Measurements from ENCODE around the gene HSPBP1. TPM values are rescaled to one million over a fixed set of nuclear protein-coding genes. Genes with fewer than 3 reads are reported as not detected.
A peak's percentile ranks its signal among the peaks of the same experiment; 100 is the strongest.

The HSPBP1 gene
- total and polyA plus RNA-seq, 2 of the 4 experiments (the other 2 are of a cell fraction): 21.0 to 43.2 TPM

- Histone ChIP-seq H2BK120ac (ENCODE audit: low read depth, low read length) (no peak overlapping the region), H2AK9ac (replicated peaks; ENCODE audit: low read depth, low read length, poor library complexity) (no peak overlapping the region), H3K27me3 (ENCODE audit: control insufficient read depth, insufficient read depth, low read length) (no peaks in the 10 kb centered on the region), H3K14ac (replicated peaks; ENCODE audit: low read depth, low read length) (no peak overlapping the region), H3K4me2 (ENCODE audit: low read depth, low read length) (0 out of 2 replicates have a peak overlapping the region, but pooled peaks have one; percentile 91), H3K56ac (ENCODE audit: extremely low read depth, insufficient read depth, low read length) (no peak overlapping the region), H3K4me1 (ENCODE audit: control insufficient read depth, insufficient read depth, low read length) (peaks cover 13% of the 10 kb centered on the region; the same call in 1 of the 2 replicates), H4K20me1 (ENCODE audit: insufficient read depth, low read length) (no peaks in the 10 kb centered on the region; the same call in 1 of the 2 replicates), H3K9me1 (ENCODE audit: insufficient read depth, low read length) (peaks cover 10% of the 10 kb centered on the region), H3K4me3 (ENCODE audit: insufficient read depth, low read depth, low read length) (no peak overlapping the region), H3K79me1 (ENCODE audit: low read depth in 1 of 2, low read length in 2 of 2) (peaks cover 2 to 22% of the 10 kb centered on the region in 2 experiments; a peak in 3 of 4 replicates), H4K5ac (ENCODE audit: low read depth, low read length) (no peak overlapping the region), H2BK5ac (ENCODE audit: low read depth, low read length, poor library complexity, severe bottlenecking) (no peak overlapping the region), H3K9ac (ENCODE audit: low read depth, low read length) (no peak overlapping the region), H2BK20ac (ENCODE audit: low read depth, low read length) (no peak overlapping the region), H4K91ac (ENCODE audit: insufficient read depth, low read depth, low read length) (no peak overlapping the region), H2AFZ (replicated peaks; ENCODE audit: low read length, poor library complexity) (no peak overlapping the region), H4K8ac (ENCODE audit: low read depth in 2 of 2, low read length in 2 of 2) (no peak overlapping the region), H3K23ac (ENCODE audit: low read depth, low read length) (0 out of 2 replicates have a peak overlapping the region, but pooled peaks have one; percentile 21), H3K4ac (ENCODE audit: low read depth, low read length) (no peak overlapping the region), H2BK15ac (ENCODE audit: low read depth, low read length) (no peak overlapping the region), H3K18ac (ENCODE audit: low read depth, low read length) (no peak overlapping the region), H3K9me3 (ENCODE audit: control insufficient read depth, insufficient read depth, low read length) (no peaks in the 10 kb centered on the region), H3K27ac (ENCODE audit: insufficient read depth, low read length) (no peak overlapping the region), H3K36me3 (ENCODE audit: control insufficient read depth, insufficient read depth, low read length) (peaks cover 17% of the 10 kb centered on the region), H2AK5ac (ENCODE audit: low read depth, low read length) (0 out of 2 replicates have a peak overlapping the region, but pooled peaks have one; percentile 81)
- TF ChIP-seq, protein P1, sequence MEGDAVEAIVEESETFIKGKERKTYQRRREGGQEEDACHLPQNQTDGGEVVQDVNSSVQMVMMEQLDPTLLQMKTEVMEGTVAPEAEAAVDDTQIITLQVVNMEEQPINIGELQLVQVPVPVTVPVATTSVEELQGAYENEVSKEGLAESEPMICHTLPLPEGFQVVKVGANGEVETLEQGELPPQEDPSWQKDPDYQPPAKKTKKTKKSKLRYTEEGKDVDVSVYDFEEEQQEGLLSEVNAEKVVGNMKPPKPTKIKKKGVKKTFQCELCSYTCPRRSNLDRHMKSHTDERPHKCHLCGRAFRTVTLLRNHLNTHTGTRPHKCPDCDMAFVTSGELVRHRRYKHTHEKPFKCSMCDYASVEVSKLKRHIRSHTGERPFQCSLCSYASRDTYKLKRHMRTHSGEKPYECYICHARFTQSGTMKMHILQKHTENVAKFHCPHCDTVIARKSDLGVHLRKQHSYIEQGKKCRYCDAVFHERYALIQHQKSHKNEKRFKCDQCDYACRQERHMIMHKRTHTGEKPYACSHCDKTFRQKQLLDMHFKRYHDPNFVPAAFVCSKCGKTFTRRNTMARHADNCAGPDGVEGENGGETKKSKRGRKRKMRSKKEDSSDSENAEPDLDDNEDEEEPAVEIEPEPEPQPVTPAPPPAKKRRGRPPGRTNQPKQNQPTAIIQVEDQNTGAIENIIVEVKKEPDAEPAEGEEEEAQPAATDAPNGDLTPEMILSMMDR (conservative IDR thresholded peaks at IDR 0.05; ENCODE audit: low read depth, low read length): no peak
- TF ChIP-seq USF2 (IDR thresholded peaks at IDR 0.05; ENCODE audit: low read depth, low read length) (no peak), POLR2A (IDR thresholded peaks at IDR 0.05; ENCODE audit: low read depth, low read length) (no peak), NFE2L2 (IDR thresholded peaks at IDR 0.05; ENCODE audit: low read depth, low read length) (no peak), BHLHE40 (IDR thresholded peaks at IDR 0.05; ENCODE audit: low read depth, low read length) (no peak), RCOR1 (IDR thresholded peaks at IDR 0.05; ENCODE audit: insufficient replicate concordance, low read length) (no peak), RAD21 (IDR thresholded peaks at IDR 0.05; ENCODE audit: low read length) (no peak), MAZ (IDR thresholded peaks at IDR 0.05; ENCODE audit: borderline replicate concordance, low read depth, low read length) (no peak), RFX5 (IDR thresholded peaks at IDR 0.05; ENCODE audit: low read depth, low read length) (no peak), SMC3 (IDR thresholded peaks at IDR 0.05; ENCODE audit: low read depth, low read length) (no peak), ELK1 (IDR thresholded peaks at IDR 0.05; ENCODE audit: borderline replicate concordance, low read depth, low read length) (no peak), CEBPB (IDR thresholded peaks at IDR 0.05; ENCODE audit: low read depth, low read length) (no peak), CHD1 (IDR thresholded peaks at IDR 0.05; ENCODE audit: low read depth, low read length) (no peak), MAFK (IDR thresholded peaks at IDR 0.05; ENCODE audit: low read depth, low read length) (no peak), FOS (IDR thresholded peaks at IDR 0.05; ENCODE audit: low read depth, low read length) (no peak)
- dilution Hi-C loops (cut with HindIII; ENCODE audit: low sequenced_read_pairs, unreplicated experiment): no loop called here
- in situ Hi-C loops (cut with MboI; ENCODE audit: low sequenced_read_pairs): loop anchor here (25.0 kb wide), 1 partner anchor 359 kb away; the partner anchor contains the start of genes CCDC106, ZNF580 and ZNF581
- BruUV-seq (replicated peaks): no TSS peak
- no peak for DNase-seq
- ChIA-PET POLR2A (ENCODE audit: unreplicated experiment) (no interaction called here), CTCF (no interaction called here)
- 90% methylated on average over 6 of the region's 13 CpGs; no CpG with 5 or more reads in 1 of the 2 experiments for WGBS, 2 experiments (ENCODE audit: extremely low coverage in 2 of 2, insufficient read length in 1 of 2)
- intact Hi-C loops (cut with micrococcal nuclease): no loop called here
- no peak for ATAC-seq (ENCODE audit: low read depth)
Observed at GRCh38 chr19:55278391-55279135, 1.3 kb downstream of the HSPBP1 start.
